Ramos (cell line): Measurements from ENCODE around the gene TMEM244.
"Not testable (repeated sequence)": the region's sequence is repeated elsewhere in the genome, so short reads cannot be mapped to it uniquely, and the experiment has no call there.

Experiments used
- in situ Hi-C: fragments of 300-500 bp; cut with MboI; formaldehyde crosslinking; loops from one replicate; pipeline ENCODE4 v1.14.3; 2022; ENCODE audit warnings: low sequenced_read_pairs; ENCODE audit not compliant: unreplicated experiment

The TMEM244 gene

DNA sequence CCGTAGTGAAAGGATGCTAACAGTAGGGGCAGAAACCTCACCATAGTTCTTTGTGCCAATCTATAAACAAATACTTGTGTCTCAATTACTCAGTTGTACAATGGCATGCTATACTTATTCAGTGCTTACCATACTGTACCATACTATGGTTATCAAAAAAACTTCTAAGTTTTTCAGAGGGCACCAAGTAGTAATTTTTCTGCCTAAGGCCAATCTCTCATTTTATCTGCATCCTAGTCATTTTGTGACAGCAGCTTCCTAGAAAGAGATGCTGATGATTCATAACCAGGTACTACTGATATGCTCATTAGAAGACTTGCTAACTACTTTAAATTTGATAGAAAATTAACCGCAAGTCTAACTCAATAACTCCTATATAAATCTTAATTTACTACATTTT is 42.9 kb downstream of the TMEM244 start:
- in situ Hi-C loops = no loop called here

DNA sequence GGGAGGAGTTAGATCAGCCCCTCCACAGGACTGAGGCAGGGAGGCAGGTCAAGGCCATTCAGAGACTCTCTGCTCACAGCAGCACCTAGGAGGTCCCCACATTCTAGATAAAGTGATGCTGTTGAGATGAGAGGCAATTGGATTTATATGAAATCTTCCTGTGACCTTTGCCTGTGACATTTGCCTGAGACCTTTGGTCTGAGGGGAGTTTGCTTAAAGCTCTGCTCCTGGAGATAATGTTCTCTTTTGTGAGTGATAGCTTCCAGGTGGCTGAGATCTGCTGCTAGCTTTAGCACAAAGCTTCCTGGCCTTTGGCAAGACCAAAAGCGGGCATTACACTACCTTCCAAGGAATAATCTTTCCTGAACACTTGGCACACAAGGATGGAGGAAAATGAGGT is 43.3 kb downstream of the TMEM244 start:
- in situ Hi-C loops = no loop called here

DNA sequence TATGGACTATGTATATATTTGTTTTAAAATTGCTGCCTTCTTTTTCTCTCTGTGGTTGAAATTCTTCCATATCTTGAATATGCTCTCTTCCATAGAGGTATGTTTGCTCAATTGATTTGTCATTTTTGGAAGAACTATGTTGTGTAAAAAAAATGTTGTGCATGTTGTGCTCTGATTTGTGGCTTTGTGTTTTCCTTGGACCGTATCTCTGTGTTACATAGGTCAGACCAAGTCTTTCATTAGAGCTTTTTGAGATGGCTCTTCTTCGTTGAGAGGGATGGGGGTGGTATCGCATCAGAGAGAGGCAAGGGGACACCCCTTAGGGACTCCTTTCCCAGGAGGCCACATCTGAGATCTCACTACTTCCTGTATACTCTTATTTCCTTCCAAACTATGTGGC is 43.8 kb downstream of the TMEM244 start:
- in situ Hi-C loops = no loop called here

DNA sequence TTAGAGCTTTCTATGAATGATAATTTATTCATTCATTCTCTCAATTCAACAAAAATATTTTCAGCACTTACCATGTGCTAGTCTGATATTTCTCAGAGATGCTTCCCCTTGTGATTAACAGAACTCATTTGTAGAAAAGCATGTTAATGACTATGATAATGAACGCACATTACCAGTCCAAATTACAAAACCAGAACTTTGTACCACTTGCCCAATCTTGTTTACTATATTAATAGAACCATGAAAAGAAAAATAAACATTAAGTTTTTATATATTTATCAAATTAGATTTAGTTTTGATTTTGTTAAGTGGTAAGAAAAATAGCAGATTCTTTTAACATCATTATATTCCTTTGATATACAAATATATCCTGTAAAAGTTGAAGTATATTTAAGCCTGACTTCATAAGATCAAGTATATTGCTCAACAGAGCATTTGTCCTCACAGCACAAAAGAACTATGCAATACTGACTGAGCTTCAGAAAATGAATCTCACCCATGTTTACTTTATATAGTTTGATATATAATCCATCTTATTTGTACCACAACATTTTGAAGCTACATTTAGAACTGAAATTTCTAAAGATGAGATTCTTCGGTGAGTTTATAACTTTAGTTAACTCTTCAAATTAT is 48.9 kb downstream of the TMEM244 start:
- in situ Hi-C loops = no loop called here

DNA sequence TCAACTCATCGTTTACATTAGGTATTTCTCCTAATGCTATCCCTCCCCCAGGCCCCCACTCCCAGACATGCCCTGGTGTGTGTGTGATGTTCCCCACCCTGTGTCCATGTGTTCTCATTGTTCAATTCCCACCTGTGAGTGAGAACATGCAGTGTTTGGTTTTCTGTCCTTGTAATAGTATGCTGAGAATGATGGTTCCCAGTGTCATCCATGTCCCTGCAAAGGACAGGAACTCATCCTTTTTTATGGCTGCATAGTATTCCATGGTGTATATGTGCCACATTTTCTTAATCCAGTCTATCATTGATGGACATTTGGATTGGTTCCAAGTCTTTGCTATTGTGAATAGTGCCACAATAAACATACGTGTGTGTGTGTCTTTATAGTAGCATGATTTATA is 54.0 kb downstream of the TMEM244 start:
- in situ Hi-C loops = not testable (repeated sequence)

DNA sequence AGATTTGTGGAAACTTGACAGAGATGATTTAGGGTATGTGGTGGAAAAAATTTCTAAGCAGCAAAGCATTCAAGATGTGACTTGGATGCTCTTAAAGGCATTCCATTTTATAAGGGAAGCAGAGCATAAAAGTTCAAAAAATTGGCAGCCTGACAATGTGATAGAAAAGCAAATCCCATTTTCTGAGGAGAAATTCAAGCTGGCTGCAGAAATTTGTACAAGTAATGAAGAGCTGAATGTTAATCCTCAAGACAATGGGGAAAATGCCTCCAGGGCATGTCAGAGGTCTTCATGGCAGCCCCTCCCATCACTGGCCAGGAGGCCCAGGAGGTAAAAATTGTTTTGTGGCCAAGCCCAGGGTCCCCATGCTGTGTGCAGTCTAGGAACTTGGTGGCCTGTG is 58.2 kb downstream of the TMEM244 start:
- in situ Hi-C loops = not testable (repeated sequence)

DNA sequence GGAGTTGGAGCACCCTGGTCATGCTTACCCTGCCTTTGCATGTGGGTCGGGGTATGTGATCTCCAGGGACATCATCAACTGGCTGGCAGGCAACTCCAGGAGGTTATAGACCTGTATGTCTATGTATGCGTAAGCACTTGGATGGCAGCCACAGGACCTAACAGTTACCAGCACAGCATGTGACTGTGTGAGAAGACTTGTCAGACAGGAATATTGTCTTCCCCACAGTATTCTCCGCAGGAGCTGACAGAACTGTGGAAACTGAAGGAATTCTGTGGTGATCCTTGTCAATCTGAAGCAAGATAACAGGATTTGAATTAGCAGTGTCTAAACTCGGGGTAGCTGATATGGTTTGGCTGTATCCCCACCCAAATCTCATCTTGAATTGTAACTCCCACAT is 59.2 kb downstream of the TMEM244 start:
- in situ Hi-C loops = no loop called here

DNA sequence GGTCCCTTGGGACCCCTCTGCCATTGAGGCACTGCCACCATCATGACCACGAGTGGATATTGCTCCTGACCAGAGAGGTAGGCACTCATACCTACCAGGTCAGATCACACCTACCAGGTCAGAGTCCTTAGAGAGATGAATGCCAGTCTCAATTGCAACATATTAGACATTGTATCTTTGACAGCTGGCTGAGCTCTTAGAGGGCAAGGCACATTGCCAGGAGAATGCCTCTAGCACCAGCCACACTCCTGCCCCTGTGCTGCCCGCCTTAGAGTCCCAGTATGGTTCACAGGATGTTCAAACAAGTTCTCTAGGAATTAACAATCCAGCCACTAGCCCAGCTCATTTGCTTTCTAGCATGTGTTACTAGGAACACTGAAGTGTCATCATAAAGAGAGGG is 65.9 kb downstream of the TMEM244 start:
- in situ Hi-C loops = no loop called here

DNA sequence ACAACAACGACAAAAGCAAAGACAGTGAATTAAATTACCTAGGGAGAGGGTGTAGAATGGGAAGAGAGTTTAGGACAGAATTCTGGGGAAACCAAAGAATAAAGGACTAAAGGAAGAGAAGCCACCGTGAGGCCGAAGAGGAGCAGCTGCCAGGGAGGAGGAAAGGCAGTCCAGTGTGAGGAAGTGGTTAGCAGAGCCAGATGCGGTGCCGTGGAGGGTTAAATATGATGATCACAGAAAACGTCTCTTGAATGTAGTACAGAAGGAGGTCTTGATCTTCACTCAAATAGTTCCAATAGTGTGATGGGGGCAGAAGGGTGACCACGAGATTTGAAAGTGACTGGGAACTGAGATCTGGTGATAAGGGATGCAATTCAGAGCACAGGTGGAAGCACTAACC is 67.7 kb downstream of the TMEM244 start:
- in situ Hi-C loops = no loop called here

DNA sequence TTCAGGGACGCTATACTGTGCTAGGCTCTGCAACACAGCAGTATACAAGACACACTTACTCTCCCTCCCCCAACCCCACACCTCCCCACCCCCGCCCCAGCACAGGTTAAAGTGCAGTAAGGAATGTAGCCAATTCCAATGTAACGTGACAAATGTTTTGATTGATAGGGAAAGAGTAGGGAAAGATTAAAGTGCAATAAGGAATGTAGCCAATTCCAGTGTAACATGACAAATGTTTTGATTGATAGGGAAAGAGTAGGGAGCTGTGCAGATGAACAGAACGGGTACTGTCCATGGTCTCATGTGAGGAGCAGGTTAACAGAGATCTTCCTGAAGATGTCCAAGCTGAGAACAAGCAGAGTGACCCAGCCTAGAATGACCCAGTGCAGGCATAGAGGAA is 69.1 kb downstream of the TMEM244 start:
- in situ Hi-C loops = no loop called here

DNA sequence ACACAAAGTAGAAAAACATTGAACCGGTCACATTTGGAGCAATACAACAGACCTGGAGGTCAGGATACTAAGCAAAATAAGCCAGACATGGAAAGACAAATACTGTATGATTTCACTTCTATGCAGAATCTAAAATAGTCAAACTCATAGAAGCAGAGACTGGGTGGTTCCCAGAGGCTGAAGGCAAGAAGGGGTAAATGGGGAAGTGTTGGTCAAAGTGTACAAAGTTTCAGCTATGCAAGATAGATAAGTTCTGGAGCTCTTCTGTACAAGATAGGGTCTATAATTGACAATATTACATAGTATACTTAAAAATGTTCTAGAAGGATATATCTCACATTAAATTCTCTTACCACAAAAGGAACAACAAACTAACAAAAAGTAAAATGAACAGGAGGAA is 70.3 kb downstream of the TMEM244 start:
- in situ Hi-C loops = no loop called here

DNA sequence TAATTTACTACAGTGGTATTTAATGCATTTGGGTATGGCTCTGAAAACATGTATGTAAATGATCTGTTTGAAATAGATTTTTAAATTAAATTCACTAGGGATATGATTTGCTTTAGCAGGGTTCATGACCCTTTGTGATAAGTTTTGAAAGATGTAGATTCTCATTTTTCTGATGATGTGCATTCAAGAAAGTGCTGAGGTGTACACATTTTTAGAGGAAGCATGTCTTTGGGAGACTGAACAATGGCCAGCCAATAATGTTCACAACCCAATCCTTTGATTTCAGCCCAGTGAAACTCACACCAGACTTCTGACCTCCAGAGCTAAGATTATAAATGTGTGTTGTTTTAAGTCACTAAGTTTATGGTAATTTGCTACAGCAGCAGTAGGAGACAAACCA is 71.1 kb downstream of the TMEM244 start:
- in situ Hi-C loops = no loop called here

DNA sequence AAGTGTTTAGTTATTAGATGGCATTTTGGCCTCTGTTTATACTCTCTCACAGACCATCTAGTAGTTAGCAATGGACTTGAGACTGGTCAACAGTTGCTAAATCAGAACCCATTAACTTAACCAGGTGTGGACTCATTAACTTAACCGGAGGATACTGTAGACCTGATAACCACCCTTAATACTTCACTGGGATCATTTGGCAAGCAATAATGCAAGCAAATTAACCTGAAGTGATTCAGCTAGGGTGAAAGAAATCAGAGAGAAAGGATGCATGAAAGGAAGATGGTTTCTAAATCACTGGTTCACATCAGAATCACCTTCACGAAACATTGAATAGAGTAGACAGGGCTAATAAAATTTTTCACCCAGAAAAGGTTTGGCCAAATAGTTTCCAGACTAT is 73.3 kb downstream of the TMEM244 start:
- in situ Hi-C loops = no loop called here

DNA sequence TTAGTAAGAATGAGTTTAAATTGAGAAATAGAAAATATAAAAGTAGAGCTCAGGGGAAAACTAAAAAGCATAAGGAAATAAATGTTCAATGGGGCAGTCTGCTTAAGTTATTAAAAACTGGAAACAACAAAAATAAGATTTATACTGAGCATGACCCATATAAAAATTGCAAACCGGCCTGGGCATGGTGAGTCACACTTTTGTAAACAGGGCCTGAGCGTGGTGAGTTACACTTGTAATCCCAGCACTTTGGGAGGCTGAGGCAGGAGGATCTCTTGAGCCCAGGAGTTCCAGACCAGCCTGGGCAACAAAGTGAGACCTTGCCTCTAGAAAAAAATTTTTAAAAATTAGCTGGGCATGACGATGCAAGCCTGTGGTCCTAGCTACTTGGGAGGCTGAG is 74.6 kb downstream of the TMEM244 start:
- in situ Hi-C loops = no loop called here

DNA sequence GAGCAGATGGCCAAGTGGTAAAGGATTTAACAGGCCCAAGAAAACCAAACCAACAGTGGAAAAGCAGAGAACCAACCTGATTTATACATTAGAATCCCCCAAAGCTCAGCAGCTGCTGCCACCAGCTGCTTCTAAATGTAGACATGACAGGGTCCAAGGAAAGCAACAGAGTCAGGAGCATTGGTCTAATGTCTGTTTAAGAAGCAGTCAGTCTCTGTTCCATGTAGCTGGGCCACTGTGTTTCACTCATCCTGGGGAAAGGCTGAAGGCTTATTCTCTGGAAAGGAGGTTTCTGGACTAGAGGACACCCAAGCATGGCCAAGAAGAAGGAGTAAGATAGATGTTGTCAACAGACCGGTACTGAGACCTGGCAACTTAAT is 75.4 kb downstream of the TMEM244 start:
- in situ Hi-C loops = no loop called here

DNA sequence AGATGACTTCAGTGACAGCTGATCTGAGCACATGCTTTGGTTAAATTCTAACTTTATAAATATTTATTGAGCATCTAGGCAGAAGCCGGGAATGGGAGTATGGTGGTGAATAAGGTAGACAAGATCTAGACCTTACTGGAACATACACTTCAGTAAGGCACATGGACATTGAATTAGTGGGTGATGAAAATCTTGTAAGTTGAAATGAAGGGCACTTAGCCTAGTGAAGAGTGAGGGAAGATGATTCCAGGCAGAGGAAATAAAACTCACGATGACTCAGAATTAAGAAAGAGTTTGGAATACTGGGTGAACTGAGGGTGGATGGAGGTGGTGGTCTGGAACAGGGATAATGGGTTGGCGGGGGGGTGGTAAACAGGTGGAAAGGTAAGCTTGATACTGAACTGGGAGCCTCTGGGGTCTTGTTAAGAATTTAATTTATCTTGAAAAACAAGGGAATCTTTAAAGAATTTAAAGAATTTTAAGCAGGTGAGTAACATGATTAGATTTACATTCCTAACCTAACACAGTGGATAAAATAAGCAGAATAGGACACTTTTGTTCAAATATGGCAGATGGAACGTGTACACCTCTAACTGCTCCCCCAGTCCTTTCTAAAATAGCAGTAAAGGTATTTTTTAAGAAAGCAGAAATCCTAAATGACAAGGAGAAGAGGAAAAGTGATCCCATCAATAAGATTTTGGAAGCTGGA is 75.9 kb downstream of the TMEM244 start:
- in situ Hi-C loops = no loop called here
